Smooth muscle cell (in vitro differentiated cells): ENCODE measurements around the gene C16orf74. TPM values are rescaled to one million over a fixed set of nuclear protein-coding genes. Genes with fewer than 3 reads are reported as not detected.

Experiments
- DNase-seq: peaks from one replicate; lab custom pipeline; 2025; ENCODE audit not compliant: unreplicated experiment; lab: John Stamatoyannopoulos, UW
- H2AFZ ChIP-seq: fragments of 200-600 bp; sonication (generic); 2 replicates; pipeline ENCODE4 v1.6.0; 2016; ENCODE audit warnings: antibody characterized with exemption, low read depth, mild to moderate bottlenecking
- H3F3A ChIP-seq: fragments of 200-600 bp; sonication (generic); 2 replicates; pipeline ENCODE4 v1.6.0; 2017; ENCODE audit warnings: antibody characterized with exemption, low read depth
- H3K27ac ChIP-seq: fragments of 200-600 bp; sonication (generic); 2 replicates; pipeline ENCODE4 v1.5.1; 2016; ENCODE audit warnings: low read depth, mild to moderate bottlenecking
- H3K27me3 ChIP-seq: fragments of 200-600 bp; sonication (generic); 2 replicates; pipeline ENCODE4 v1.6.1; 2016; ENCODE audit warnings: low read depth, mild to moderate bottlenecking
- H3K36me3 ChIP-seq: fragments of 200-600 bp; sonication (generic); 2 replicates; pipeline ENCODE4 v1.5.1; 2016; ENCODE audit warnings: low read depth
- H3K4me1 ChIP-seq: fragments of 200-600 bp; sonication (generic); 2 replicates; pipeline ENCODE4 v1.5.1; 2016; ENCODE audit warnings: low read depth
- H3K4me2 ChIP-seq: fragments of 200-600 bp; sonication (generic); 2 replicates; pipeline ENCODE4 v1.6.0; 2016; ENCODE audit warnings: mild to moderate bottlenecking
- H3K4me3 ChIP-seq: fragments of 200-600 bp; sonication (generic); 2 replicates; pipeline ENCODE4 v1.5.1; 2016; ENCODE audit warnings: mild to moderate bottlenecking
- H3K79me2 ChIP-seq: fragments of 200-600 bp; sonication (generic); 2 replicates; pipeline ENCODE4 v1.6.0; 2016; ENCODE audit warnings: low read depth, mild to moderate bottlenecking
- H3K9ac ChIP-seq: fragments of 200-600 bp; sonication (generic); 2 replicates; pipeline ENCODE4 v1.6.0; 2016; ENCODE audit warnings: low read depth
- H3K9me3 ChIP-seq: fragments of 200-600 bp; sonication (generic); replicated peaks from 2 replicates; pipeline ENCODE4 v1.5.1; 2016; ENCODE audit warnings: low read depth
- H4K20me1 ChIP-seq: fragments of 200-600 bp; sonication (generic); 2 replicates; pipeline ENCODE4 v1.6.0; 2016; ENCODE audit warnings: low read depth
- WGBS: methylation state at CpG from one replicate; pipeline ENCODE4 v1.1.7; 2016; ENCODE audit warnings: low lambda C conversion rate; 5-methylcytosine and 5-hydroxymethylcytosine counted together
- polyA plus RNA-seq: library from polyadenylated mRNA; unstranded; fragments of >200 nt; fragmentation: Nextera tagmentation; extraction: Ambion mirVana; gene quantifications from 2 replicates; pipeline ENCODE4 v1.2.1, GENCODE V29; 2016
- total RNA-seq: library from RNA; depleted of rRNA; stranded (reverse); fragments of >200 nt; gene quantifications from 2 replicates; pipeline ENCODE4 v1.2.3, GENCODE V29; 2014
- TF ChIP-seq, protein P1 (sequence below): fragments of 200-600 bp; sonication (generic); IDR thresholded peaks from 2 replicates; pipeline ENCODE4 v1.5.1; 2017; ENCODE audit warnings: borderline replicate concordance, mild to moderate bottlenecking, antibody characterized with exemption; ENCODE audit not compliant: insufficient read depth, poor library complexity, severe bottlenecking

Gene C16orf74
- total and polyA plus RNA-seq, 2 experiments from 2014 or later = 0.31 to 1.7 TPM

DNA sequence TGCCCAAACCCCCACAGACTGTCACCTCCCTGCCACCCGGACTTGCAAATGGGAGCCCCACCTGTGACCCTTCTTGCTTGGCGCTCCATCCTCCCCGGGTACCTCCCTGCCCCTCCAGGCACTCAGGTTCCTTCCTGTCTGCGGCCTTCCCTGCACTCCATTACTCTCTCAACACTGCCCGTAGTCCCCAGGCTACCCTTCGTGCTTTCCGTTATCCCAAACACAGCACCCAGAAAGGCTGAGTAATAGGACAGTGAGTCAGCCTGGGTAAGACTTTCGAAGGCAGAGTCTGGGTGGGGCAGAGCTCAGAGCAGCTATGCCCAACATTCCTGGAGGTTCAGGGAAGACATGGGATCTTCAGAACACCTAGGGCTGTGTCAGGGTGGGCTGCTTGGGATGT, 16.6 kb upstream of the C16orf74 start:
- H3K27me3 ChIP-seq = no peaks in the 10 kb centered on the region
- H4K20me1 ChIP-seq = no peaks in the 10 kb centered on the region
- TF ChIP-seq, protein P1, sequence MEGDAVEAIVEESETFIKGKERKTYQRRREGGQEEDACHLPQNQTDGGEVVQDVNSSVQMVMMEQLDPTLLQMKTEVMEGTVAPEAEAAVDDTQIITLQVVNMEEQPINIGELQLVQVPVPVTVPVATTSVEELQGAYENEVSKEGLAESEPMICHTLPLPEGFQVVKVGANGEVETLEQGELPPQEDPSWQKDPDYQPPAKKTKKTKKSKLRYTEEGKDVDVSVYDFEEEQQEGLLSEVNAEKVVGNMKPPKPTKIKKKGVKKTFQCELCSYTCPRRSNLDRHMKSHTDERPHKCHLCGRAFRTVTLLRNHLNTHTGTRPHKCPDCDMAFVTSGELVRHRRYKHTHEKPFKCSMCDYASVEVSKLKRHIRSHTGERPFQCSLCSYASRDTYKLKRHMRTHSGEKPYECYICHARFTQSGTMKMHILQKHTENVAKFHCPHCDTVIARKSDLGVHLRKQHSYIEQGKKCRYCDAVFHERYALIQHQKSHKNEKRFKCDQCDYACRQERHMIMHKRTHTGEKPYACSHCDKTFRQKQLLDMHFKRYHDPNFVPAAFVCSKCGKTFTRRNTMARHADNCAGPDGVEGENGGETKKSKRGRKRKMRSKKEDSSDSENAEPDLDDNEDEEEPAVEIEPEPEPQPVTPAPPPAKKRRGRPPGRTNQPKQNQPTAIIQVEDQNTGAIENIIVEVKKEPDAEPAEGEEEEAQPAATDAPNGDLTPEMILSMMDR = no peak
- H3K4me1 ChIP-seq = no peaks in the 10 kb centered on the region
- H3K9ac ChIP-seq = no peak overlapping the region
- peak overlapping the region; percentile 5 for H3K4me2 ChIP-seq
- H3K36me3 ChIP-seq = no peaks in the 10 kb centered on the region
- H3F3A ChIP-seq = no peaks in the 10 kb centered on the region
- H3K9me3 ChIP-seq = no peaks in the 10 kb centered on the region
- H3K27ac ChIP-seq = peak overlapping the region; percentile 22
- H3K4me3 ChIP-seq = no peak overlapping the region
- WGBS = 38% methylated on average over 8 of the region's 8 CpGs
- no peaks in the 10 kb centered on the region for H3K79me2 ChIP-seq
- no peak for DNase-seq
- no peak overlapping the region for H2AFZ ChIP-seq

DNA sequence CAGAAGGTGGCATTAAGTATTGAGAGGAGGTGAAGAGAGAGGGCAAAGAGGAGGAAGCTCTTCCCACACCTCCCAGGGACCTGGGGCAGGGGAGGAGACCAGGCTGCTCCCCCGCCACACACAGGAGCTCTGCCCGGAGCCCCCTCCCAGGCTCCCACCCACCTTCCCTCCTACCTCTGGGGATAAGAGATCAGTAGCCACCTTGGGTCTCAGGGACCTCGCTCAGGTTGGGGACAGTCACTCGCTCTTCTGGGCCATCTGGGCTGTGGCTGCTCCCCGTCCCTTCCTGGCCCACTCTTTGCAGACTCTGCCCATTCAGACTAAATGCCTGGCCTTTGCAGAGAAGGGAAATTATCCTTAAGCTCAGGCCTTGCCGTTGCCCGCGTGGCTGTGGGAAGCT, 14.9 kb upstream of the C16orf74 start:
- no peaks in the 10 kb centered on the region for H3F3A ChIP-seq
- no peaks in the 10 kb centered on the region for H3K36me3 ChIP-seq
- H3K4me3 ChIP-seq = no peak overlapping the region
- TF ChIP-seq, protein P1 = no peak
- no peak overlapping the region for H2AFZ ChIP-seq
- H3K4me1 ChIP-seq = no peaks in the 10 kb centered on the region
- H3K9ac ChIP-seq = no peak overlapping the region
- H3K27ac ChIP-seq = no peak overlapping the region
- no peak overlapping the region for H3K4me2 ChIP-seq
- no peaks in the 10 kb centered on the region for H3K79me2 ChIP-seq
- DNase-seq = no peak
- peaks cover 2% of the 10 kb centered on the region for H3K27me3 ChIP-seq
- no peaks in the 10 kb centered on the region for H3K9me3 ChIP-seq
- WGBS = 59% methylated on average over 8 of the region's 8 CpGs
- no peaks in the 10 kb centered on the region for H4K20me1 ChIP-seq

DNA sequence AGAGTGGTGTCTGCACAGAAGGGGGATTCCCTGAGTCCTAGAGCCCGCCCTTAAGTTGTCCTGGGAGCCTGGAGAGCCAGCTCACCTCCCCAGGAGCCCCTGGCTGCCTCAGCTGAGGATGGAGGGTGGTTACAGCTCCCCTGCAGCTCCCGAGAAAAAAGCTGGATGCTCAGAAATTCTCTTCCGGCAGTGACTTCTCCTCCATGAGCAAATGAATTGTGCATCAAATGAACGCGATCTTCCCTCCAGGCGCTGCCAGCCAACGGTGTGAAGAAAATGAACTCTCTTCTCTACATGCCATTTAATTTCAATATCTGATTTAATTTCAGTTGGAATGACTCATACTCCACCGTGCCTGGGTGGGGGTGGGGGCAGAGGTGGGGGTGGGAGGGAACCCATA, 14.3 kb upstream of the C16orf74 start:
- no peak overlapping the region for H3K9ac ChIP-seq
- H3K27me3 ChIP-seq = peaks cover 8% of the 10 kb centered on the region
- DNase-seq = no peak
- no peaks in the 10 kb centered on the region for H3F3A ChIP-seq
- no peak overlapping the region for H3K4me2 ChIP-seq
- no peaks in the 10 kb centered on the region for H3K36me3 ChIP-seq
- no peak overlapping the region for H3K27ac ChIP-seq
- H2AFZ ChIP-seq = no peak overlapping the region
- TF ChIP-seq, protein P1 = no peak
- no peaks in the 10 kb centered on the region for H3K4me1 ChIP-seq
- H3K4me3 ChIP-seq = no peak overlapping the region
- H4K20me1 ChIP-seq = no peaks in the 10 kb centered on the region
- no peaks in the 10 kb centered on the region for H3K9me3 ChIP-seq
- H3K79me2 ChIP-seq = no peaks in the 10 kb centered on the region
- WGBS = 82% methylated on average over 8 of the region's 8 CpGs

DNA sequence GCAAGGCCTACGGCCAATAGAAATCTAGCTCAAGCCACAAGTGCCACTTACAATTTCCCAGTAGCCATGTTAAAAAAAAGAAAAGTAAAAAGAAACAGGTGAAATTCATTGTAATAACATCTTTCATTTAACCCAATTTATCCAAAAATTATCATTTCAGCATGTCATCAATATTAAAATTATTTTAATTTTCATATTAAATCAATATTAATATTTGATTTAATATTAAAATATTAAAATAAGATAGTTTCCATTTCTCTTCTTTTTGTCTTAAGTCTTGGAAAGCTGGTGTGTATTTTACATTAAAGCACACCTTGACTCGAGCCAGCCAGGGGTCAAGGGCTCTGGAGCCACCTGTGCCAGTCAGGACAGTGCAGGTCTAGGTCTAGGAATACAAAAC, 12.7 kb upstream of the C16orf74 start:
- Histone ChIP-seq H3K36me3 (no peaks in the 10 kb centered on the region), H3K4me2 (no peak overlapping the region), H3K79me2 (no peaks in the 10 kb centered on the region), H3F3A (no peaks in the 10 kb centered on the region), H4K20me1 (no peaks in the 10 kb centered on the region), H2AFZ (no peak overlapping the region), H3K27me3 (peaks cover 10% of the 10 kb centered on the region), H3K9me3 (no peaks in the 10 kb centered on the region), H3K9ac (no peak overlapping the region), H3K4me1 (no peaks in the 10 kb centered on the region), H3K27ac (no peak overlapping the region), H3K4me3 (no peak overlapping the region)
- DNase-seq = no peak
- TF ChIP-seq, protein P1 = no peak
- 95% methylated on average over 2 of the region's 2 CpGs for WGBS
